HG03520 (cell line): ENCODE results near the gene XCL1.
"Not testable (repeated sequence)": the region's sequence is repeated elsewhere in the genome, so short reads cannot be mapped to it uniquely, and the experiment has no call there.

Experiments used
- ATAC-seq: cut with Tn5 transposase; IDR thresholded peaks from one replicate; pipeline ENCODE4 v1.9.1; 2021; ENCODE audit warnings: mild to moderate bottlenecking, moderate library complexity; ENCODE audit not compliant: unreplicated experiment

Gene XCL1

DNA sequence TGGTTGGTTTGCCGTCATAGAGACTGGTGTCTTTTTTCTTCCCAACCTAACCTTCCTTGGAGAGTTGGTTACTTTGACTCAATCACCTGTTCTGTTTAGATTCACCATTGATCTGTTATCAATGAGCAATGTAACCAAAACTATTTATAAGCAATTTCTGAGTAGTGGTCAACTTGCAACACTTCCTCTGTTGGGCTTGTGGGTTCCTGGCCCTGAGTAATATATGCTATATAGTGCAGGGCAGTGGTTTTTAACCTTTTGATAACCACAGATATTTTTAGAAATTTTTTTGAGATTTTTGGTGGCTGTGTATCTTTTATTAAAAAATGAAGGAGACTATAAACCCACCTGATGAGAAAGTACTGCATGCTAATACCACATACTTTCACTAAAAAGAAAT lies 9.4 kb upstream of the XCL1 start:
- no peak for ATAC-seq

DNA sequence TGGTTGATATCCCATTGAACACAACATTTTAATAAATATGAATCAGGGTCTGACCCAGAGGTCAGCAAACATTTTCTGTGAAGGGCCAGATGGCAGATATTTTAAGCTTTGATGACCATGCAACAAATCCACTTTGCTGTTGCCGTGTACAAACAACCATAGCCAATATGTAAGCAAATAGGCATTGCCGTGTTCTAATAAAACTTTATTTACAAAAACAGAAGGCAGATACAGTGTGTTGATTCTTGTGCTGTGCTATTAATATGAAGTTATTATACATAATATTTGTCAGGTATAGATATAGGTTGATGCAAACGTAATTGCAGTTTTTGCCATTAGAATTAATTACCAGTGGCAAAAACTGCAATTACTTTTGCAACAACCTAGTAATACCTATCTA lies 8.8 kb upstream of the XCL1 start:
- no peak for ATAC-seq

DNA sequence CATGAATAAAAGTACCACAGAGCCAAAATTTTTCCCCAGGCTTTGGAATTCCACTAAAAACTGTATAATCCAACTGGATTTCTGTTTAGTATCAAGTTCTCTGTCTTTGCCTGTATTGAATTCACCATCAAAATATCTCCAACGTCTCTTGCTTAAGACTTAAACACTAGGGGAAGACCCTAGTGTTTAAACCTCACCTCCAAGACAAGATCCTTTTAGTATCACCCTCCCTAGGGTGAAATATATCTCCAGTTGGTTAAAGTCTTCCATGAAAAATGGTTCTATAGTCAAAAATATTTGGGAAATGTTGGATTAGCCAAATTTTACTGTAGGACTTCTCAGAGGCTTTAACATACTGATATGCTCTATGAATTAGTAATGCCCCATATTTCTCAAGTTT lies 8.1 kb upstream of the XCL1 start:
- ATAC-seq: no peak

DNA sequence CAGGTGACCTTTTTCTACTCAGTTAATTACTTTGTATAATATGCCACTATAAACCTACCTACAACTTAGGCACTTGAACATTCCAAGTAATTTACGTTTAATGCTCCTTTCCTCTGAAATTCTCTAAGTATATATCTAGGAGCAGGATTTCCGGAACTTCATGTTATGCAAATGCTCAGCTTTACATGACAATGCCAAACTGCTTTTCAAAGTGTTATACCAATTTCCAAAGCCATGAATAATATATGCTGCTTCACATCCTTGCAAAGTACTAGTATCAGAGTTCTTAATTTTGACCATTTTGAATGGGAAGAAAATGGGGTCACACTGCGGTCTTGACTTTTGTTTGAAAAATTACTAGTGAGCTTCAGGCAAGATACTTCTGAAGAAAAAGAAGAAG lies 5.8 kb upstream of the XCL1 start:
- ATAC-seq: no peak

DNA sequence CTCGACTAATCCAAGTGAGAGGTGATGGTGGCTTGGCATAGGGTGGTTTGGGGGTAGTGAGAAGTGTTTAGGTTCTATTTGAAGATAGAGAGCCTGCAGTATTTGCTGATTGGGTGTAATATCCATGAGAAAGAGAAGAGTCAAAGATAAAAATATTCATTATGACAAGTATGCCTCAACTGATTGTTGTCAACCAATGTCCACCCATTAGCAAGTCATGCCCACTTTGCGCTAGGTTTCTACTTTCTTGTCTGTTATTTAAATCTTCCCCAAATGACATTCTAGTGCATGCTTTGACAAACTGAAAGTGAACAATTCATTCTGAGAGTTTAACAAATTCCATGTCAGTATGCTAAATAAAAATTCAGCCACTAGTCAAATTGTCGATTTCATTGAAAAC lies 3.8 kb upstream of the XCL1 start:
- ATAC-seq: no peak

DNA sequence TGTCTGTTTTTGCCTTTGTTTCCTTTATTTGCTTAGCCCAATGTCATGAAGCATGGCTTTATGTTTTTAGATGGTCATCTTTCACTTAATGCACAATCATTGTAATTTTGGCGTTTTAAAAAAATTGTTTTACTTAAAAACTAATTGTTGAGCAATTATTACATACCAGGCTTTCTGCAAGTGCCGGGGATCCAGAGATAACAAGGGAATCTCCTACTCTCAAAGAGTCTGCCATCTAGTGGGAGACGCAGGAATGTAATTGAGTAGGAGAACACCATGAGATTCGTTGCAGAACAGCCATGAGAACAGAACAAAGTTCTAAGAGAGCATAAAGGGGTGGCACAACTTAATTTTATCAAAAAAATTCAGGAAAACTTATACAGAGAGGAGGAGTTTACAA lies 2.2 kb upstream of the XCL1 start:
- not testable (repeated sequence) for ATAC-seq

DNA sequence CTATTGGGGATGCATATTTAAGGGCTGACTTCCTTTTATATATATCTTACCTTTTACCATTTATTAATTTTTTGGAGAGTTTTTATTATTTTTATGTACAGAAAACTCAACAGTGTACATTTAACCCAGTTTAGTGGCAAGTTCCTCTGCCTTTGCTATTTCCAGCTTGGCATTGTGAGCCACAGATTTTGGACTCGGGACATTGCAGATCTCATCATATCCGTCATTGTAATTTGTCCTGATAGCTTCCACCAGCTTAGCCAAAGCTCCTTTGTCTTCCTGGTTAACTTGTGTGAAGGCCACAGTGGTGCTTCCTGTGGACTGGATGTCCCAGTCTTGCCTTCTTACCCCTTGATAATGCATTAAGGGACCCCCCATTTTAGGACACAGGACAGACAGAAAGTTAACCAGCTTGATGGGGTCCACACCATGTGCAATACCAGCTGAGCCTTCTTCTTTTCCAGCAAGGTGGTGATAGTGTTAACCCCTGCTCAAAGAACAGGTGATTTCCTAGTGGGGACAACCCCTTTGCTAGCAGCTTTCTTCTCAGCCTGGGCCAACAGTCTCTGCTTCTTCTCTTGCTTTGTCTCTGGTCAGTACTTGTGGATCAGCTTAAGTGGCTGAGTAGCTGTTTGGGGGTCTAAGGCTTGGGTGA lies 2.3 kb downstream of the XCL1 start:
- ATAC-seq: not testable (repeated sequence)

DNA sequence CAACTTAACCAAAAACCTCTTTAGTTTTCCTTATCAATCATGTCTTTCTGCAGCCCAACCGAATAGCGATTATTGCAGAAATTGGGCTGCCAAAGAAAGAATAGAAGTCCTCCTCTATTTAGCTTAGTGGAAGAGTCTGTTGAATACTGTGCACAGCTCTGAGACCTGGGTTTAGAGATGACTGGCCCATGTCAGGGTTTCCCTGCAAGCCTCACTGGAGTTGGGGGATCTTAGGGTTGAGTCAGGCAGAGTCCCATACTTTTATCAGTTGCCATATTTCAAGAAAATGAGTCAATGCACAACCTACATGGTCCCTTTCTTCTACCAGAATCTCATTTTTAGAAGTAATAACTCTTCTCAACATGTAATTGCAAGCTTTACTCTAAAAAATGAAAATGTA lies 3.9 kb downstream of the XCL1 start:
- ATAC-seq: not testable (repeated sequence)

DNA sequence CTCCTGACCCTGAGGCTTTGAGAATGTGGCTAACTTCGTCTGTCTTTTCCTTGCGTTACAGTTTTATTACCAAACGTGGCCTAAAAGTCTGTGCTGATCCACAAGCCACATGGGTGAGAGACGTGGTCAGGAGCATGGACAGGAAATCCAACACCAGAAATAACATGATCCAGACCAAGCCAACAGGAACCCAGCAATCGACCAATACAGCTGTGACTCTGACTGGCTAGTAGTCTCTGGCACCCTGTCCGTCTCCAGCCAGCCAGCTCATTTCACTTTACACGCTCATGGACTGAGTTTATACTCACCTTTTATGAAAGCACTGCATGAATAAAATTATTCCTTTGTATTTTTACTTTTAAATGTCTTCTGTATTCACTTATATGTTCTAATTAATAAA lies 4.6 kb downstream of the XCL1 start:
- ATAC-seq: not testable (repeated sequence)

DNA sequence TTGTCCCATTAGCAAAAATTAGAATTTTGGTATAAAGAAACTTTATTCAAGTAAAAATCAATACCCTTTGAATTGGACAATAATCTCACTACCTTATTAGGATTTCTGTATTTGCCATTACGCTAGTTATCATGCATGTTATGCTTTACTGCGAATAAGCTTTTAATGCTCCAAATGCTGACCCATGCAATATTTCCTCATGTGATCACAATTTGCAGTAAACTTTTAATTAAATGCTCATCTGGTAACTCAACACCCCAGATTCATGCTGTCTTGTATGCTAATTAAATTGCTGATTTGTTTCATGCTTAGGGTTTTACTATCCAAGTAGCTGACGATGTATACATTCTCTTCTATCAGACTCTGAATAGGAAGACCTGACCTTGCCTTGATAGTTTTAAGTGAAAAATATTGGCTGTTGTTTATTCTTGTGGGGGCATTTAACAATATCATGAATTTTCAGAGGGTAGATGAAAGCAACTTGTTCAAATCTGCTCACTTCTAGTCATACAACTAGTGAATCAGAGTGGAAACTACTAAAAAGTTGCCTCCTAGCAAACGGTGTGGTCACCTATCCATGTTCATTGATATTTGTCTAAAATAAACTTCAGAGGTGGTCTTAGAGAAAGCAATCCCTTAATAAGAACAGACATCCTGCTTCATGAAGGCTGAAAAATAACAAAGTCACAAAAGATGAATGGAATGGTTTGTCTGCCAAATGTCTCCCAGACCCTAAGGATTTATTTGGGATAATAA lies 5.6 kb downstream of the XCL1 start:
- ATAC-seq: no peak

DNA sequence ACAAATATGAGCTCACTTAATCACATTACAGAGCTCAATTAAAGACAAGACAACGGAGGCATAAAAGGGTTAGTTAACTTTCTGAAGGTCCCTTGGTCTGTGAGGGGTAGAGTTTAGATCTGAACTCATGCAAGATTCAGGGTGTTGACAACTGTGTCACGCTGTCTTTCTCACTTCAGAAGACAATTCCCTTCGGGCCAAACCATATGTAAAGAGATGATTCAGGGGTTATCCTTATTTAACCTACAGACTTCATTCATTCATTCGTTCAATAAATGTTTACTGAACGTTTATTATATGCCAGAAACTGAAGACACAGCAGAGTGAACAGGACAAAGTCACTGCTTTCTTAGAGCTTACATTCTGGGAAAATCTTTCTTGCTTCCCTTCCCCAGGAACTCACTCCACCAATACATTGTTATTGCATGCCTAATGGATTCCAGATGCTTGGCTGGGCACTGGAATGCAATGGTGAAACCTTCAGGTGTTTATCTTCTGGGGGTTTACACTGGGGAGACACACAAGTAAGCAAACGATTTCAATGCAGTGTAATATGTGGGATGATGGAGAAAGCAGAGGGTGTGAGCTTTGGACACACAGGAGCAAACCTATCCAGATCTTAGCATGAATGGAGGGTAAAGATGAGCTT lies 6.4 kb downstream of the XCL1 start:
- no peak for ATAC-seq

DNA sequence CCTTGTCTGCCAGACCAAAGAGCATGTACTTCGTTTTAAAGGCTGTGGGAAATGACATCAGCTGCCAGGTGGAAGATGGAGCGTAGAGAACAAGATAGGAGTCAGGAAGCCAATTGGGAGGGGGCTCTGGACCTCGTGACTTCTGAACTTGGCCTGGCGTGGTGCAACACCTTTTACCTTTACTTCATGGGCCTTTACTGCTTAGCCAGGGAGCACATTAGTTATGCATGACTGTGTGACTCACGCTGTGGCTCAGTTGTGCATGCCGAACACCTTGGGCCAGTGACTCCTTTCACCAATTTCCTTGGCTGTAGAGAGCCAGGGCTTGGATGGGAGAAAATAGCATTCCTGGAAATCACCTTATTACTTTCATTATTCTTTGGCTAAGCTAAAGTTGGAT lies 7.2 kb downstream of the XCL1 start:
- no peak for ATAC-seq

DNA sequence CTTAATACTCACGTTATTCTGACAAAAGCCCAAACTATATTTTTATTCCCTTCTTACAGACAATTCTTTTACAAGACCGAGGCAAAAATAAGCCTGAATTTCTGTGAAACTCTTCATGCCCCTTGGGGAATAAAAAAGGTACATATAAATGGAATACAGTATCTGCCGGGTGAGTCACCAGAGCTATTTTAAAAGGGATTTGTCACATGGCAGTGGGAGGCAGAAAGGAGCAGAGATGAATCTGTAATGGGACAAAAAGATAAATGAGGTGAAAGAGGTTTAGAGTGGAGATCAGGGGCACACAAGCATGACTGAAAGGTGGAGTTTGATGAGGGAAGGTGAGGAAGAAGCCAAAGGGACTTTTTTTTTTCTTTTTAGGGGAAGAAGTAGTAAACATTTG lies 8.8 kb downstream of the XCL1 start:
- no peak for ATAC-seq

DNA sequence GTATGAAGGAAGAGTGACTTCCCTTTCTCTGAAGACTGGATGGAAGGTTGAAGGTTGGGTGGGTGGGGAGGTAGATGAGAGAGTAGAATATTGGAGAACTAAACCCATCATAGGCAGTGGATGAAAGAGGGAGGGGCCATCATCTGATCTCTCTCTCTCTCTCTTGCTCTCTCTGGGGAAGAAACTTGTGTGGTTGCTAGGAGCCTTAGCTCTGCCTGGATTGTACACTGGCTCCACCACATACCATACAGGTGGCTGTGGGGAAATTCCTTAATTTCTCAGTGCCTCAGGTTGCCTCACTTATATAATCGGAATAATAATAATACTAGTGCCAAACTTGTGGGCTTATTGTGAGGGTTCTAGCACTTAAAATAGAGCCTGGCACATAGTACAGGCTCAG lies 9.5 kb downstream of the XCL1 start:
- ATAC-seq: no peak

DNA sequence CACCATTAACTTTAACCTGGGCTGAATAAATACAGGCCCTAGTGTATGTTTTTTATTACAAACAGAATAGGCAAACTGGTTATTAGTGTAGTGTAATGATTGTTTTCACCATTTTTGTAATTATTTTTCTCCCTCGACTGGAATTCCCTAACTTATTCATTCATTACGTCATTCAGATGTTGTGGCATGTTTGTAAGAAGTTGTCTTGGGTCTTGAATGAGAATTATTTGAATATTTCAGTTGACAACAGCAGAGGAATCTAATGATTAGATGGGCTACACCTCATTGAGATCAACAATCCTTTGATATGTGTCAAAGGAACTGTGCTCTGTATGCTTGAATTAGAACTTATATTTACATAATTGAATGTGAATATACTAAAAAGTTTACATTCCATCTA lies 12.8 kb downstream of the XCL1 start:
- no peak for ATAC-seq

DNA sequence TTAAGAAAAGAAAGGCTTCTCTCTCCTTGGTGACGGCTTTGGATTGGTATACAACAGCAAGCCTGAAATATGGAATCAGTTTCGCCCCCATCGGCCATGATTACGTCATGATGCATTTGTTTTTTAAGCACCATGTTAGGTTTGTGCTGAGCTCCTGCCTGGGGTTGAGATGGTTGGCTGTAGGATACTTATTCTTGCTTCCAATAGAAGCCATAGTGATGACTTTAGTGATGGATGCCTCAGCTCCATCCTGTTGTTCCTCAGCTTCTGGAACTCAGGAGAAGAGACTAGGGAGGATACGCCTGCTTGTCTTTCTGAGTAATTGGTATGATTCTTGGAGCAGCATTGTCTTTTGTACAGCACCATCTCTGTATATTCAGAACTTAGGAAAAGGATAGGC lies 14.7 kb downstream of the XCL1 start:
- ATAC-seq: no peak

DNA sequence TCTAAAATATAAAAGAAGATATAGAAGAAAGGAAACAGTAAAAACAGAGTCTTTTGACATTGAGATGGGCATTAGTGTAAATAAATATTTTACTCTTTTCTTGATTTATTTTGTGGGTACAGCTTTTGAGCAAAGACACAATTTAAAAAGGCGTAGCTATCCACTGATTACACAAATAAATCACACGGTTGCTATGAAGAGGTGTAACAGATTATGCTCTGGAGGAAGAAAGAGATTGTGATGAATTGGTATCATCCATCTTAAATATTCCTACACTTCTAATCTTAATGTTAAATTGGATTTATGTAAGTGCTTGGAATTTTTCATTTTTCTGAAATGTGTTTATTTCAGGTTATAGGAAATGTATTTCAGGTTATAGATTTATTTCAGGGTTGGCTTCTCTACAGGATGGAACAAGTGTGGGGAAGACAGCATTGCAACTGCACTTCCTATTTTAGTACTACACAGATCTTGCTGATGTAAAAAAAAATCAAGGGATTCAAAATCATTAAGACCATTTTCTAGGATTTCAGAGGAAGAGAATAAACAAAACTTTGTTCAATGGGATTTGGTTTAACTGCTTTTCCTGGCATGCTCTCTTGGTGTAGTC lies 15.3 kb downstream of the XCL1 start:
- ATAC-seq: no peak

DNA sequence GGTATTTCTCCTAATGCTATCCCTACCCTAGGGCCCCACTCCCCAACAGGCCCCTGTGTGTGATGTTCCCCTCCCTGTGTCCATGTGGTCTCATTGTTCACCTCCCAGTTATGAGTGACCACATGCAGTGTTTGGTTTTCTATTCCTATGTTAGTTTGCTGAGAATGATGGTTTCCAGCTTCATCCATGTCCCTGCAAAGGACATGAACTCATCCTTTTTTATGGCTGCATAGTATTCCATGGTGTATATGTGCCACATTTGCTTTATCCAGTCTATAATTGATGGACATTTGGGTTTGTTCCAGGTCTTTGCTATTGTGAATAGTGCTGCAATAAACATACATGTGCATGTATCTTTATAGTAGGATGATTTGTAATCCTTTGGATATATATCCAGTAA lies 19.0 kb downstream of the XCL1 start:
- not testable (repeated sequence) for ATAC-seq

DNA sequence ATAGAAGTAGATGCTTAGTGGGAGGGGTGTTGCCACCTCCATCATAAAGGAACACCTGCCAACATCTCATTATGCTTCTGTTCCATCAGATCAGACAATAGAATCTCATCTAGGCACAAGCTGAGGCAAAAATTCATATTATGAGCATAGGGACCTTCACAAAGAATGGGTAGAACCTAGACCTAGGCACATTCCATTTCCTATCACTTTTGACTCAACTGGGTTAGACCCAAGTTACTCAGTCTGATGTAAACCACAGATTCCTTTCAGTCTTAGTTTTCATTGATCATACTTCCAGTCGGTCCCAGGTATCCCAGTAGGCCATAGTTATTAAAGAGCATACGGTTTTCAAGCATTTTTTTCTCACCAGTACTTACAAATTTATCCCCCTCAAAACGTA lies 21.7 kb downstream of the XCL1 start:
- ATAC-seq: no peak

DNA sequence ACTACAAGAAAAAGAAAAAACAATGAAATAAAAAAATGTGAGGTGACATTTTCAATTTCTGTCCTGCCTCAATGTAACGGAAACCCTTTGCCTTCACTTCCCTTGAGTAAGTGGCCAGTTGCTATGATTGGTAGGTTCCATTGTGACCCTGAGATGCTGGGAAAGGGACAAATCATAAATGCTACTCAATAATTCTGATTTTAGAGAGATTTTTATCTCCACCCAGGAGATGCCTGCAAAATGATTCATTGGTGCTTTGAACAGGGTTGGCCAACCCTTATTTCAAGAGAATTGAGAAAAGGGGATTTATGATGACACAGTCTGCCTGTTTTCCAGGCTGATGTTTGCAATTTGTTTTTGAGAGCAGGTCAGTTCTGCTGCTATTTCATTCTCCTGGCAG lies 22.5 kb downstream of the XCL1 start:
- no peak for ATAC-seq

DNA sequence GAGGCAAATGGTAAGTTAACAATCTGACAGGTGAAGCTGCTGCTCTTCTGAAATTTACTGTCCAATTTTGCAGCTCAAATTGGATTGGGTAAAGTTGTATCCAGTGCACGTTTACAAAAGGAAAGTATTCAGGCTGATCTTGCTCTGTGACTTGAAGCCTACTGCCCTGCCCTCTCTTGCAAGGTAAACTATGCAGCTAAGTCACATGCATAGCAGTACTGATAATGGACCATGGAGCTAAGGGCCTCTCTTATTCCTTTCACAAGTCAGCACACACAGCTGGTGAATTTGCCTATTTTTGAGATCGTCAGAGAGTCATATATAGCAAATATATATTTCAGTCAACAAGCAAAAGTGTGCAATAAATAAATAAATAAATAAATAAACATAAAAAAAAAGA lies 23.2 kb downstream of the XCL1 start:
- ATAC-seq: no peak

DNA sequence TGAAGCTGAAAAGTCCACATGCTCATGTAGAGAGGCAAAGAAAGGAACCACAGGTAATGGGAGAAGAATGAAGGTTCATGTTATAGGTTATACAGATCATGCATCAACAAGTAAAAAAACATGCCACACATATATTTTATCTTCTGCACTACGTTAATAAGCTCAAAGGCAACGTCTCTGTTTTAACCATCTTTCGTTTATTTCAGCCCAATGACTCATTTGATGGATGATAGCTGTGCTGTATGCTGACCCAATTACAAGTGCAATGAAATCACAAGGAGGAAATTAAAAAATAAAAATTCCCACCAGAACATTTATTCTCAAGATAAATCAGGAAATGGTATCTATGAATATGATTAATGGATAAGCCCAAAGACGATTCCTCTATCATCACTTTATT lies 24.6 kb downstream of the XCL1 start:
- ATAC-seq: no peak
